SW 1271 (cell line): ENCODE data around the gene SMAGP.
"Not testable (repeated sequence)": the region's sequence is repeated elsewhere in the genome, so short reads cannot be mapped to it uniquely, and the experiment has no call there.

ENCODE experiments used
- DNase-seq, 2 experiments: peaks; one replicate each; lab custom pipeline; 2025; lab: John Stamatoyannopoulos, UW

SMAGP gene

DNA sequence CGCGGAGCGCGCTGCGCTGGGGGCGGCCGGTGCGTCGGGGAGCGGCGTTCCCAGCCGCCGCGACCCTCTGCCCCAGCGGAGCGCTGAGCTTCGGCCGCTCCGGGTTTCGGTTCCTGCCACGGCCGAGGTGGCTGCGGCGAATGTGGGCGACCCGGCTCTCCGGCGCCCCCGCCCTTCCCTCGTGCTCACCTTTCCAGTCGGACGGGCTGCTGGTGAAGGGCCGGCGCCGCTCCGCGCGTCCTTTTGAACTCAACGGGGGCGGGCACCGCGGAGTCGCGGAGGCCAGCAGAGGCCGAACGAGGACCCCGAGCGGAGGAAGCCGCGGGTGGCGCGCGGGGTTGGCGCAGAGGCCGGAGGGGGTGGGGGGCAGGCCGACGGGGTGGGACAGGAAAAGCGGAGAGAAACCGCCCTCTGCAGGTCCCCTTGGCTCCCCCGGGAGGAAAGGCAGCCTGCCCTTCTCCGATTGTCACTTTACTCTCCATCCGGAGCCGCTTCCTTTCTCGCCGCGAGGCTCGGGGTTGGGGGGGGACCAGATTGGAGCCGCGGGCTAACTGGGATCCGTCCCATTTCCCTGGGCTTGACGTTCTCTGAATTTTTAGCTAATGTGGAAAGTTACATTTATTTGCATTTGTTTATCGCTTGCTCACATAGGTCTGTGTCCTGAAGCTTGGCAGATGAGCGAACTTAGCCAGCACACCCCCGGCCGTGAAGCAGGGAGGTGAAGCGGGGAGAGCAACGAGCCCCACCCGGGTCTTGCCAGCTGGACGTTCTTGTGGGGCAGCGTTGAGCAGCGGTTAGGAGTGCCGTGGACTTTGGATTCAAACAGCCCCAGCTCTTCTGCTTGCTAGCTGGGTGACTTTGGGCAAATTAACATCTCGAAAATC lies at the start of gene SMAGP:
TSS of gene SMAGP (minus strand) at position 349 of the 884 bp plus-strand sequence. CDS start 1,137 bp downstream, outside the sequence.
- DNase-seq, result peak; percentile 40 to 84

- no peak for DNase-seq
Measured at GRCh38 chr12:51318846-51319599, 48.8 kb upstream of the SMAGP start.

DNA sequence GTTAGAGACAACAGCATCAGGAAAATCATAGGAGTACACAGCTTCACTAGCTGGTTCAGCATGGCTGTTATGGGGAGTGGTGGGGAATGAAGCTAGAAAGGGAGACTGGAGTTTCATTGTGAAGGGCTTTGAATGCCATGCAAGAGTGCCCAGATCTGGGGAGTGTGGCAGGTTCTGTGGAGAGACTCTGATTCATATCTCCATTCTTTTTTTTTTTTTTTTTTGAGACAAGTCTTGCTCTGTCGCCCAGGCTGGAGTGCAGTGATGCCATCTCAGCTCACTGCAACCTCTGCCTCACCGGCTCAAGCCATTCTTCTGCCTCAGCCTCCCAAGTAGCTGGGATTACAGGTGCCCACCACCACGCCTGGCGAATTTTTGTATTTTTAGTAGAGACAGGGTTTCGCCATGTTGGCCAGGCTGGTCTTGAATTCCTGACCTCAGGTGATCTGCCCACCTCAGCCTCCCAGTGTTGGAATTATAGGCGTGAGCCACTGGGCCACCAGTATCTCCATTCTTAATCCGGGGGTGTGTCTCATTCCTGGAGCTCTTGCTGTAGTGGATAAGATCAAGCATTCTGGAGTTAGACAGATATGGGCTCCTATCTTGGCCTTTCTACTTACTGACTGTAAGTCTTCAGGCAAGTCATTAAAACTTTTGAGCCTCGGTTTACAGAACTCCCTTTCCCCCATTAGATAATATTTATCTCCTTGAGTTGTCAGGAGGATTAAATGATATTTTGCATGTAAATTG lies 48.0 kb upstream of the SMAGP start:
- not testable (repeated sequence) for DNase-seq

- no peak for DNase-seq
Measured at GRCh38 chr12:51311389-51311788, 41.2 kb upstream of the SMAGP start.

DNA sequence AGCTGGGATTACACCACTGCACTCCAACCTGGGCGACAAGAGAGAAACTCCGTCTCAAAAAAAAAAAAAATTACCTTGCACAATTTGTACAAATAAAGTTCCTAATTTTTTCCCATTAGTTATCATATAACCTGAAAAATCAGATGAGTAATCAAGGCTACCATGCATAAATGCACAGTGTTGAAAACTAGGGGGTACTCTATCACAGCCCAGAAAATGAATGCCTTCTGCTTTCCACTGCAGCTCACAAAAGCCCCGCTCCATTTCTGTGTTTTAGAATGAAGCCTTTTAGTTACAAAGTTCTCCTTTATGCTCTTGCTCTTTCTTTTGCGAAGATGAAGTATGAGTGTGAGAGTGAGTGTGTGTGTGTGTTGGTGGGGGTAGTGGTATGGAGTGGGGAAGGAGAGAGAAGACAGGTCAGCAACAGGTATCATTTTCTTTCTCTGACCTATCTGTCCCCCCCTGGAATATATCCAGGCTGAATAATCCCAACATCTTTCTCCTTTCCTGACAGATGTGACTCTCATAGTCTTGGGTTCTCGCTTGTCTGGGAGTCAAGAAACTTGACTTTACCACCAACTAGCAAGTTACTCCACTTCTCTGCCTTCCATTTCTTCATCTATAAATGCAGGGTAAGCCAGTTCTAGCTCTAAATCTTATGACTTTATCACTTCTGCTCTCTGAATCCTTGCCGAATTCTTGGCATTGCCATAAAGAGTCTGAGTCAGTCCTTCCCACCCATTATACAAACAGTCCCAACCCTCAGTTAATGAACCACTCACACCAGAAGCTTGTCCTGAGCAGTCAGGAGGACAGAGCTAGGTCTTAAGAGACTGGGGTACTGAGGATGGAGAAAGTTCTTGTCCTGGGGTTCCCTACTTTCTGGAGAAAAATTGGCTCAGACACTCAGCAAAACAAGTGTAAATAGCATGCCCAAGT lies 37.7 kb upstream of the SMAGP start:
- DNase-seq, result no peak

DNA sequence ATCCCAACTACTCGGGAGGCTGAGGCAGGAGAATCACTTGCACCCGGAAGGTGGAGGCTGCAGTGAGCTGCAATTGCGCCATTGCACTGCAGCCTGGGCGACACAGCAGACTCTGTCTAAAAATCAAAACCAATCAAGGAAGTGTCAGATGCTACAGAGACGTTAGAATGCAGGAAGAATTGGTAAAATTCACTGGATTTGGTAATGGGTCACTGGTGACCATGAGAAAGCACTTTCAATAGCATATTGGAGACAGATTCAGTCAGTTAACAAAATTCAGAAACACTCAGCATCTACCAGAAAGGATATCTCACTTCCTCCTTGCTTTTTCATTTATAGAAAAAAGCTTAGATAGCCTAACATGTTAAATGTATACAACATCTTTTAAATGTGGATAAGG lies 36.3 kb upstream of the SMAGP start:
- DNase-seq, result no peak

- DNase-seq, result not testable (repeated sequence)
Measured at GRCh38 chr12:51300768-51301167, 30.6 kb upstream of the SMAGP start.

GRCh38 chr12:51295651-51296050 lies 25.4 kb upstream of the SMAGP start:
- DNase-seq, result no peak

GRCh38 chr12:51294097-51294496 lies 23.9 kb upstream of the SMAGP start:
- not testable (repeated sequence) for DNase-seq

DNA sequence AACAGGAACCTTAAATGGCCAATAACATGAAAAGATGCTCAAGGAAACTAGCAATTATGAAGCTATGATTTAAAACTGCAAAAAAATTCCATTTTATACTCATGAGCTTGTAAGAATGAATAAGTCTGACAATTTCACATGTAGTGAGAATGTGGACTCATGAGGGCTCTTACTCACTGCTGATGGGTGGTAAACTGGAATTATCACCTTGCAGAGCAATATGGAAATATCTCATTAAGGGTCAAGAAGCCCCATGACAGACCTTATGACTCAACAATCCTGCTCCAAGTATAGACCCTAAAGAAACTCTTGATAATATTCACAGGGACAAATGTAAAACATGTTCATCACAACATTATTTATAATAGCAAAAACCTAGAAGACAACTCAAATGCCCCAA lies 23.5 kb upstream of the SMAGP start:
- DNase-seq, result no peak

GRCh38 chr12:51291603-51292513 lies 21.6 kb upstream of the SMAGP start:
- DNase-seq, result not testable (repeated sequence)

DNA sequence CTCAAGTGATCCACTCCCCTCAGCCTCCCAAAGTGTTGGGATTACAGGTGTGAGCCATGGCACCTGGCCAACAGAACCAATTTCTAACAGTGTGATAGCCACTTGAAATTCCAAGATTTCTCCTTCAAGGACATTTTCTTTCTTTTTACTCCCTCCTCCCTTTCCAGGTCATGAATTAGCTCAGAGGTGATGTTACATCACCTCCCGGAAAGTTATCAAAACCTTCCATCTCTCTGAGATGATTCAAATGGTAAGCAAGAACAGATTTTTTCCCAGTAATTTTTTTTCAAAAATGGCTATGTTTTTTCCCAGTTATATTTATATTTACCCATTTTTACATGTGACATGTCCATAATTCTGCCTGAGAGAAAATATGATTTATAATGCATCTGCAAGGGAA lies 15.6 kb upstream of the SMAGP start:
- DNase-seq, result no peak

- DNase-seq, result no peak
Measured at GRCh38 chr12:51281202-51281924, 11.1 kb upstream of the SMAGP start.

DNA sequence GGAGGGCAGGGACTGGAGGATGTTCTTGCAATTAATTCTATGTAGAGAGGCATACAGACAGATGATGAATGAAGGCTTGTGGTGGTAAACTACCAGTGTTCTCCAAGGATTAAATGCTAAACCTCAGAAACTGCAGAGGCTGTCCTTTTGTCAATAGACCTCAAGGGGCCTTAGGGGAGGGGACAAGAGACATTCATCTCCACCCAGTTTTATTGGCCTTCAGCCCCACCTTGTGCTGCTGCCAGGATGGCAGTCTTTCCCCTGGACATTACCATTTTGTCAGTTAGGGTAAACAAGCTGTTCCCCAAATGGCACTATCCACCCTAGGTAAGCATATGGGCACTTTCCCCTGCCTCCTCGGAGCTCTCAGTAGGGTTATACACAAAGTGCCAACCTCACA lies 4.9 kb upstream of the SMAGP start:
- no peak for DNase-seq

DNA sequence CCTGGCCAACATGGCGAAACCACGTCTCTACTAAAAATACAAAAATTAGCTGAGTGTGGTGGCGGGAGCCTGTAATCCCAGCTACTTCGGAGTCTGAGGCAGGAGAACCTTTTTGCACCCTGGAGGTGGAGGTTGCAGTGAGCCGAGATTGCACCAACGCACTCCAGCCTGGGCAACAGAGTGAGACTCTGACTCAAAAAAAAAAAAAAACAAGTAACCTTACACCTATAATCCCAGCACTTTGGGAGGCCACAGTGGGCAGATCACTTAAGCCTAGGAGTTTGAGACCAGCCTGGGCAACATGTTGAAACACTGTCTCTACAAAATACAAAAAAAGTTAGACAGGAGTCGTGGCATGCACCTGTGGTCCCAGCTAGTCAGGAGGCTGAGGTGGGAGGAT lies 2.6 kb upstream of the SMAGP start:
- not testable (repeated sequence) for DNase-seq

- peak; percentile 34 to 80 for DNase-seq
Measured at GRCh38 chr12:51270951-51271518, 820 bp upstream of the SMAGP start.

DNA sequence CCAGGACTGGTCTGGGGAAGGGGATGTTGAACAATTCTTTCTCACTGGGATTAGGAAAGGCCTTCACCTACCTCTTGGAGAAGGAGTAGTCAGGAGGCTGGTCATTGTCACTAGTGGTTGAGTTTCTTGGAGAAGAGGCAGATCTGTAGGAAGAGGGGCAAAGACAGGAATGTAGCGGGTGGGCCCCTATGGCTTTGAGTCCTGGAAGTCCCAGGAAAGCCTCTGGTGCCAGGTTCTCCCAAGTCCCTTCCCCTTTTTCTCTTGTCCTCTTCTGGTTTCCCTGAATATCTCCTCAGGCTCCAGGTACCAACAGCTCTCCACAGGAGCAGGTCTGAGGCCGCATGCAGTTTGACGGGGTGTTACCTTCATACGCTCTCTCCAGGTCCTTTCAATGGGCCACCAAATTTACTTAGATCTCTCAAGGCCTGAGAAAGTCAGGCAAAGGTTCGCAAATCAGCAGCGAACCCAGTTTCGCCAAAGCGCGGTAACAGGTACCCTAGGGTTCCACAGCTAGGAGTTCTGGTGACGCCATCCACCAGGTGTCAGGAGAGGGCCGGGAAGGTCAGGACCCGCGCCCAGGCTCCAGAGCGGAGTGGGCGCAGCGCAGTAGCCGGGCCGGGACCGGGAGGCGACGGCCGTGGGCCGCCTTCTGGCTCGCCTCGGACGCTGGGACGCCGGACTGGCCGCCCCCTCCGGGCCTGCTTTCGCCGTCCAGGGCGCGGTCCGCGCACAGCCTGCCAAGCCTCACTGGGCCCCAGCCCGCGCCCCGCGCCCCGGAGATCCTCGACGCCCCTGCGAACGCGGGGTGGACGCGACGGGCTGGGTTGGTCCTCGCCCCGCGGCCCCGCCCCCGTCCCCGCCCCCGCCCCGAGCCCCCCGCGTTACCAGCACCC lies 795 bp downstream of the SMAGP start:
- peak in 1 of 2 experiments; percentile 58 for DNase-seq

DNA sequence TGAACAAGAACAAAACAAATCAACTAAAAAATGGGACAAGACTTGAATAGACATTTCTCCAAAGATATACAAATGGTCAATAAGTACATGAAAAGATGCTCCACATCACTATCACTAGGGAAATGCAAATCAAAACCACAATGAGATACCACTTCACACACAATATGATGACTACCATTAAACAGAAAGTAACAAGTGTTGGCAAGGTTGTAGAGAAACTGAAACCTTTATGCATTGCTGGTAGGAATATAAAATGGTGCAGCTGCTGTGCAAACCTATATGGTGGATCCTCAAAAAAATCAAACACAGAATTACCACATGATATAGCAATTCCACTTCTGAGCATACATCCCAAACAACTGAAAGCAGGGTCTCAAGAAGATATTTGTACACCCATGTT lies 5.2 kb downstream of the SMAGP start:
- DNase-seq, result no peak
